ENCODE data around the gene COL7A1. TPM values are rescaled to one million over a fixed set of nuclear protein-coding genes. Genes with fewer than 3 reads are reported as not detected.
A peak's percentile ranks its signal among the peaks of the same experiment; 100 is the strongest.

Gene COL7A1
- total and polyA plus RNA-seq, 2 of the 13 experiments (the other 11 are each of a cell fraction or from before 2014, with no cell fraction given), result 2.7 to 11.7 TPM

- 0 out of 2 replicates have a peak, but pooled peaks have one; percentile 26 for TF ChIP-seq ZNF280D (CRISPR knock-in tag; IDR thresholded peaks at IDR 0.05)
- TF ChIP-seq ARNT2 (CRISPR knock-in tag; IDR thresholded peaks at IDR 0.05; ENCODE audit: low read depth), result peak; percentile 75; the same call in 1 of the 2 replicates
- TF ChIP-seq HMG20A (CRISPR knock-in tag; IDR thresholded peaks at IDR 0.05; ENCODE audit: borderline replicate concordance), result 0 out of 2 replicates have a peak, but pooled peaks have one; percentile 11
- TF ChIP-seq ZBTB38 (CRISPR knock-in tag; IDR thresholded peaks at IDR 0.05), result peak; percentile 40; the same call in 1 of the 2 replicates
These were observed 38.1 kb downstream of the COL7A1 start, which contains the start of gene PFKFB4 (continued) for GRCh38 chr3:48556796-48557626.

- POLR2A ChIA-PET, result interaction anchor here (0.7 to 3.3 kb wide), 20 partner anchors 17 to 451 kb away, joined by 3 to 29 read pairs (median 4); partner anchors contain the start of genes ATRIP, CCDC51, CELSR3 and IP6K2
- peaks cover 12 to 28% of the 10 kb centered on the region in 2 experiments; a peak in 4 of 5 replicates for H3K36me3 ChIP-seq (replicated peaks in 1 of 2; ENCODE audit: control insufficient read depth in 1 of 2, insufficient read depth in 2 of 2, low read length in 2 of 2)
- WGBS (ENCODE audit: low lambda C conversion rate), result 3% methylated on average over 16 of the region's 29 CpGs
- no peak overlapping the region for H2AFZ ChIP-seq (ENCODE audit: low read length)
- H3K27me3 ChIP-seq (ENCODE audit: control insufficient read depth in 1 of 2, insufficient read depth in 2 of 2, low read length in 2 of 2), result no peaks in the 10 kb centered on the region; a peak in 1 of 5 replicates
- H3K9ac ChIP-seq (ENCODE audit: insufficient read depth, low read depth, low read length), result peak overlapping the region; percentile 82
- peaks cover 53% of the 10 kb centered on the region for H3K79me2 ChIP-seq (ENCODE audit: insufficient read depth, low read length)
- ATAC-seq, result no peak
- peaks cover 87% of the 10 kb centered on the region for H3K4me1 ChIP-seq (ENCODE audit: insufficient read depth, low read length)
- H3K4me2 ChIP-seq (ENCODE audit: low read depth, low read length), result peak overlapping the region; percentile 78
- in situ Hi-C loops (cut with HindIII; ENCODE audit: extremely low pct_ligation_motif_present, low pct_unique_long_range_greater_than_20kb), result loop anchor here (5.0 kb wide), 1 partner anchor 89 kb away; a partner anchor contains a TSS
- intact Hi-C loops (cut with micrococcal nuclease; ENCODE audit: unreplicated experiment), result loop anchor here (2.0 to 5.0 kb wide), 3 partner anchors 66 to 83 kb away; partner anchors contain the start of genes SLC26A6 and TMEM89
- H4K20me1 ChIP-seq (ENCODE audit: insufficient read depth, low read length), result peaks cover 30% of the 10 kb centered on the region
- no peaks in the 10 kb centered on the region for H3K9me3 ChIP-seq (ENCODE audit: low read length)
- H3K27ac ChIP-seq (ENCODE audit: extremely low read length, insufficient read depth, low read length), result peak overlapping the region; percentile 27
- TSS peak; percentile 53 for BruUV-seq (replicated peaks)
- no peak for DNase-seq (ENCODE audit: low spot score)
- CTCF ChIA-PET (ENCODE audit: low intra/inter-chr PET ratio, low total read pairs), result no interaction called here
- peak overlapping the region; percentile 76 to 98 (median 92) for H3K4me3 ChIP-seq (replicated peaks in 1 of 3; ENCODE audit: insufficient read depth in 1 of 3, low read depth in 2 of 3, low read length in 3 of 3)
- FAIRE-seq, result no peak
- TF ChIP-seq ATF1 (CRISPR knock-in tag; IDR thresholded peaks at IDR 0.05) (no peak), SNAI1 (CRISPR knock-in tag; IDR thresholded peaks at IDR 0.05; ENCODE audit: borderline replicate concordance) (no peak), ZNF850 (CRISPR knock-in tag; conservative IDR thresholded peaks at IDR 0.05) (no peak), MIXL1 (CRISPR knock-in tag; IDR thresholded peaks at IDR 0.05) (no peak), GATA4 (IDR thresholded peaks at IDR 0.05; ENCODE audit: borderline replicate concordance, low read depth) (no peak; the same call in 1 of the 2 replicates), PLSCR1 (CRISPR knock-in tag; IDR thresholded peaks at IDR 0.05; ENCODE audit: borderline replicate concordance) (no peak), HDAC6 (IDR thresholded peaks at IDR 0.05; ENCODE audit: low read depth, low read length) (no peak), ZNF431 (CRISPR knock-in tag; IDR thresholded peaks at IDR 0.05; ENCODE audit: borderline replicate concordance, low read depth) (no peak), RFX1 (IDR thresholded peaks at IDR 0.05) (no peak), MATR3 (CRISPR knock-in tag; IDR thresholded peaks at IDR 0.05) (no peak), ZSCAN22 (CRISPR knock-in tag; IDR thresholded peaks at IDR 0.05) (no peak), TFDP2 (CRISPR knock-in tag; IDR thresholded peaks at IDR 0.05) (no peak)
These were observed 39.0 kb downstream of the COL7A1 start for GRCh38 chr3:48555949-48556795.

Data from HepG2 (cell line).